ENCODE data around the gene BTBD9. TPM values are rescaled to one million over a fixed set of nuclear protein-coding genes. Genes with fewer than 3 reads are reported as not detected.

BTBD9 gene
- total RNA-seq, 4 donors from 2014 or later, result 5.5 to 14.1 (median 6.3) TPM

- in situ Hi-C loops (cut with MboI; ENCODE audit: low sequenced_read_pairs in 4 of 4) (loop anchor here (25.0 kb wide), 5 partner anchors 295 to 770 kb away; no protein-coding TSS in a partner anchor), intact Hi-C loops (cut with DNase I; ENCODE audit: low total_unique reads) (no loop called here)
- peaks cover 19 to 20% of the 10 kb centered on the region in 2 donors for H3K4me1 ChIP-seq
- H3K9me3 ChIP-seq, result no peaks in the 10 kb centered on the region
- no peak for DNase-seq
- no peaks in the 10 kb centered on the region for H3K27me3 ChIP-seq
- TF ChIP-seq CTCF (IDR thresholded peaks at IDR 0.05 in 4 of 5, conservative IDR thresholded peaks at IDR 0.05 in 1 of 5) (no peak), POLR2A (IDR thresholded peaks at IDR 0.05) (no peak)
- H3K4me3 ChIP-seq, result no peak overlapping the region
- H3K36me3 ChIP-seq, result no peaks in the 10 kb centered on the region
- no peak overlapping the region for H3K27ac ChIP-seq
- no peak for ATAC-seq
These were observed 157.3 kb downstream of the BTBD9 start for GRCh38 chr6:38482466-38482865.

GRCh38 chr6:38481851-38482250, 157.9 kb downstream of the BTBD9 start:
- in situ Hi-C loops (cut with MboI; ENCODE audit: low sequenced_read_pairs in 4 of 4) (loop anchor here (25.0 kb wide), 5 partner anchors 295 to 770 kb away; no protein-coding TSS in a partner anchor), intact Hi-C loops (cut with DNase I; ENCODE audit: low total_unique reads) (no loop called here)
- H3K36me3 ChIP-seq, result no peaks in the 10 kb centered on the region
- no peak overlapping the region for H3K4me3 ChIP-seq
- no peak for DNase-seq
- TF ChIP-seq POLR2A (IDR thresholded peaks at IDR 0.05) (no peak), CTCF (IDR thresholded peaks at IDR 0.05 in 4 of 5, conservative IDR thresholded peaks at IDR 0.05 in 1 of 5) (no peak)
- no peaks in the 10 kb centered on the region for H3K9me3 ChIP-seq
- peaks cover 19 to 20% of the 10 kb centered on the region in 2 donors for H3K4me1 ChIP-seq
- no peak overlapping the region for H3K27ac ChIP-seq
- no peaks in the 10 kb centered on the region for H3K27me3 ChIP-seq
- ATAC-seq, result no peak

- Histone ChIP-seq H3K27me3 (no peaks in the 10 kb centered on the region), H3K9me3 (no peaks in the 10 kb centered on the region), H3K27ac (no peak overlapping the region), H3K4me1 (peaks cover 19 to 20% of the 10 kb centered on the region in 2 donors), H3K36me3 (no peaks in the 10 kb centered on the region), H3K4me3 (no peak overlapping the region)
- in situ Hi-C loops (cut with MboI; ENCODE audit: low sequenced_read_pairs in 4 of 4) (loop anchor here (25.0 kb wide), 5 partner anchors 294 to 769 kb away; no protein-coding TSS in a partner anchor), intact Hi-C loops (cut with DNase I; ENCODE audit: low total_unique reads) (no loop called here)
- TF ChIP-seq POLR2A (IDR thresholded peaks at IDR 0.05), result no peak
- no peak for TF ChIP-seq CTCF (IDR thresholded peaks at IDR 0.05 in 4 of 5, conservative IDR thresholded peaks at IDR 0.05 in 1 of 5)
- ATAC-seq (no peak), DNase-seq (no peak)
These were observed 158.4 kb downstream of the BTBD9 start for GRCh38 chr6:38481211-38481836.

- TF ChIP-seq POLR2A (IDR thresholded peaks at IDR 0.05) (no peak), CTCF (IDR thresholded peaks at IDR 0.05 in 4 of 5, conservative IDR thresholded peaks at IDR 0.05 in 1 of 5) (no peak)
- no peak for DNase-seq
- Histone ChIP-seq H3K9me3 (no peaks in the 10 kb centered on the region), H3K27ac (no peak overlapping the region), H3K36me3 (no peaks in the 10 kb centered on the region), H3K27me3 (no peaks in the 10 kb centered on the region), H3K4me3 (no peak overlapping the region), H3K4me1 (peaks cover 19 to 20% of the 10 kb centered on the region in 2 donors)
- intact Hi-C loops (cut with DNase I; ENCODE audit: low total_unique reads) (no loop called here), in situ Hi-C loops (cut with MboI; ENCODE audit: low sequenced_read_pairs in 4 of 4) (loop anchor here (25.0 kb wide), 5 partner anchors 293 to 768 kb away; no protein-coding TSS in a partner anchor)
- ATAC-seq, result no peak
These were observed 159.7 kb downstream of the BTBD9 start for GRCh38 chr6:38480036-38480435.
